Measurements from ENCODE around the gene MIER1. TPM values are rescaled to one million over a fixed set of nuclear protein-coding genes. Genes with fewer than 3 reads are reported as not detected.
"Not testable (repeated sequence)": the region's sequence is repeated elsewhere in the genome, so short reads cannot be mapped to it uniquely, and the experiment has no call there.

MIER1 gene
- total RNA-seq, 1 donor from 2014 or later = 25.2 TPM

DNA sequence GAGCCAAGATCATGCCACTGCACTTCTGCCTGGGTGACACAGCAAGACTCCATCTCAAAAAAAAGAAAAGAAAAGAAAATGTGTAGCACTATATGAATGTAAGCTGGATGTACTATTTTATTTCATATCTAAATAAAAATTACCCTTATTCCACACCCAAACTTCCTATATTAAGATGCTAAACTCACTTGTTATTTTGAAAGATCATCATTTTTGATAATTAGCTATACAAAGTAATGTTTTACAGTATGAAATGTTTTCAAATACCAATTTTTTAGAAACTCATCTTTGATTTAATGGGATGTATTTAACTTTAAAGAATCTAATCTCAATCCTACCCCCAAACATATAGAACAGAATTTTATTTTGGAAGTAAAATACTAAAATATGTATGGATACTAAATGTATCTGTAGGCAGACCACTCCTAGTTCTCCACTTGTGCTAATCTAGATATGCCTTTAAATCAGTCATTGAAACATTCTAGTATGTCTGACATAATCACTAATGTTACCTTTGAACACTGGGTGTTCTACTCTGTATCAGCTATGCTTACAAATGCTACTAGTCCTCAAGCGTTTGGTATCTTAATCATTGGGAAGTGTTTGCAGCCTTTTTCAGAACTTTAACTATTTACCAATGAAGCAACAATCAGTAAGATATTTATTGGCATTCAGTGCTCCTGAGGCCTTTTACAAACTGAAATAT lies 12.9 kb downstream of the MIER1 start:
- no peak for DNase-seq (ENCODE audit: extremely low read depth, low read depth, low spot score)

DNA sequence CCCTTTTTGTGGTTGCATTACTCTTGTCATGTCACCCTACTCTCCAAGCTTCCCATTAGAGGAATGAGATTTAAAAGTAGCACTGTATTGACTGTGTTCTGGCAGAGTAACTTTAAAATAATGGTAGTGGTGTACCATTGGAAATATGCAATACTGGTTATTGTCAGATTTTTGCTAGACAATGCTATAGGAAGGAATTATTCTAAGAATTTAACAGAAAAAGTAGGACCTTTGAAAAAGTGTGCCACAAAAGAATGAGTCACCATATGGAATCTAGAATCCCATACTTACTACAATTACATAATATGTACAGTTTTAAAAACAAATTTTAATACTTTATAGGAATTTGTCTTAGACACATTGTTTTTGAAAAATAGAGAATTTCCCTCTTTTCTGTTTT lies 13.8 kb downstream of the MIER1 start:
- no peak for DNase-seq (ENCODE audit: extremely low read depth, low read depth, low spot score)

DNA sequence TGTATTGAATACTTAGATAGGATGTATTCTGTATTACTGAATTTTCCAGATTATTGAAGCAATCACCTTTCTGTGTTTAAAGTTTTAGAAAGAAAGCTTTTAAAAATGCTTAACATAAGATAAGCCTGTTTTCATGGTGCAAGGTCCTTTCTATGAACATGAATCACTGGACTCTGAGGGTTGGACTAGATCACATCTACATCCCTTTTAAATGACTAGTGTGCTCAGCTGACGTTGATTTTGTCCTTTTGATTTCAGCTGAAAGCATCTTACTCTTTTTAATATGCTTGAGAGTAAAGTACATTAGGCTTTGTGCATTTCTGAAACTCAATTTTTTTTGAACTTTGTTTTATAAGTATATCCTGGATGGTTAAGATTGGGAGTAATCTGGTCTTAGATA lies 16.2 kb downstream of the MIER1 start:
- no peak for DNase-seq (ENCODE audit: extremely low read depth, low read depth, low spot score)

DNA sequence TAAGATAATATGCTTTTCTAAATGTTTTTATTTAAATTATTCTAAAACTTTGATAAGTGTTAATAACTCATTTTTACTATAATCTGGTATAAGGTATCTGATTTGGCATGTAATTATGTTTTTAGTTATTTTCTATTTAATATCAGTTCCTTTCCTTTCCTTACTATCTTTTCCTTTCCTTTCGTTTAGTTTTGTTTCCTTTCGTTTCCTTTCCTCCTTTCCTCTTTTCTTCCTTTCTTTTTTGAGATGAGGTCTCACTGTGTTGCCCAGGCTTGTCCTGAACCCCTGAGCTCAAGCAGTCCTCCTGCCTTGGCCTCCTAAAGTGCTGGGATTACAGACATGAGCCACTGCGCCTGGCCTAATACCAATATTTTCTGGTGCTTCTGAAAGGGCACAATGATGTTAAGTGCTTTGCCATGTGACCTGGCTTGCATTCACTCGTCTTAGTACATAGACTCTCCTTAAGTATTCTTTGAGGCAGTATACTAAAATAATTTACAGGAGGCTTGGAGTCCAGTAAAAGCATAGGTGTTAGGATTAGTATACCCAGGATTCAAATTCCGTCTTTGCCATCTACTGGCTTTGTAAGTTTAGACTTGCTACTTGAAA lies 18.7 kb downstream of the MIER1 start:
- no peak for DNase-seq (ENCODE audit: extremely low read depth, low read depth, low spot score)

DNA sequence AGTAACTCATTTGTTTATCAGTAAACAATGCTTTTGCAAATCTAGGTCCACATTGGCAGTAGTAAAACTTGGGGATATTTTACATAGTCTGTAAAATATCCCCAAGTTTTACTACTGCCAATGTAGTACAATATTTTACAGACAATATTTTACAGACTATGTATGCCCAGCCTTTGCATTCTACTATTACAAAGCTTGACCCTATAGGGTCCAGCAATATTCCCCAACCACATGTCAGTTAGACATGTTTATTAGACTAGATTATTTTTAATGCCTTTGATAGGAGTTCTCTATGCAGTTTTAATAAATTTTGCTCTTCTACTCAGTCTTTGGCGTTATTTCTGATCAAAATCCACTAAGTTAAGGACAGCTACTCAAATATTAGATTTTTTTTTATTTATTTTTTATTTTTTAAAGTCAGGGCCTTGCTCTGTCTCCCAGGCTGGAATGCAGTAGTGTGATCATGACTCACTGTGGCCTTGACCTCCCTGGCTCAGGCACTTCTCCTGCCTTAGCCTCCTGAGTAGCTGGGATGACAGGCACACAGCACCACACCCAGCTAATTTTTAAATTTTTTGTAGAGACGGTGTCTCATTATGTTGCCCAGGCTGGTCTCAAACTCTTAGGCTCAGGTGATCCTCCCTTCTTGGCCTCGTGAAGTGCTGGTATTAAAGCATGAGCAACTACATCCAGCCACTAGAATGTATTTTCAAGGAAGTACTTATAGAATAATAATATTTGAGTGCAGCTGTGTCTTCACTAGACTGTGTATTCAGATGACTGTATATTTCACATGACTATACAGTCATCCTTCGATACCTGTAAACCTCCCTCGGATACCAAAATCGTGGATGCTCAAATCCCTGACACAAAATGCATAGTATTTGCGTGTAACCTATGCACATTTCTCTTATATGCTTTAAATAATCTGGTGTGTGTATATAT lies 19.8 kb downstream of the MIER1 start:
- DNase-seq (ENCODE audit: extremely low read depth, low read depth, low spot score) = no peak

DNA sequence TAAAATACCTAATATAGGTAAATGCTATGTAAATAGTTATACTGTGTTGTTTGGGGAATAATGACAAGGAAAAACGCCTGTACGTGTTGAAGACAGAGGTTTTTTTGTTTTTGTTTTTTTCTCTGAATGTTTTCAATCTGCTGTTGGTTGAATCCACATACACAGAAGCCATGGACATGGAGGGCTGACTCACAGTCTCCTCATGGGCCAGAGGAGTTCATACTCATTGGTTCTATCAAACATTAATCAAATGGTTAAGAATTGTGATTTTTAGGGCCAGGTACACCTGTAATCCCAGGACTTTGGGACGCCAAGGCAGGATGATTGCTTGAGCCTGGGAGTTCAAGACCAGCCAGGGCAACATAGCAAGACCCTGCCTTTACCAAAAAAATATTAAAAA lies 20.5 kb downstream of the MIER1 start:
- DNase-seq (ENCODE audit: extremely low read depth, low read depth, low spot score) = no peak

DNA sequence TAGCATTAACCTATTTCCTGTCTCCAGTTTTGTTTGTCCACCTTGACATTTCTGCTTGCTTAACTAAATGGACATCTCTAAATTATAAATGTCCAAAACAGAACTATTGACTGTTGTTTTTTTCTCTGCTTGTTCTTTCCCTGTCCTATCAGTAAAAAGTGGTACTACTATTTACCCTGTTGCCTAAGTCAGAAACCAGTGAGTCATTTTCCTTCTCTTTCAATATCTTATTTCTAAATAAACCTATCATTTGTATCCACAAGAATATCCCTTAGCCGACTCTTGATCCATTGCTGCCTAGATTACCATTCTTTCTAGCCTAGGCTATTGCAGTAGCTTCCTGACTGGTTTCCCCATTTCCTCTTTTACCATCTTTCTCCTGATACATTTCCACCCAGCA lies 22.5 kb downstream of the MIER1 start:
- DNase-seq (ENCODE audit: extremely low read depth, low read depth, low spot score) = no peak

DNA sequence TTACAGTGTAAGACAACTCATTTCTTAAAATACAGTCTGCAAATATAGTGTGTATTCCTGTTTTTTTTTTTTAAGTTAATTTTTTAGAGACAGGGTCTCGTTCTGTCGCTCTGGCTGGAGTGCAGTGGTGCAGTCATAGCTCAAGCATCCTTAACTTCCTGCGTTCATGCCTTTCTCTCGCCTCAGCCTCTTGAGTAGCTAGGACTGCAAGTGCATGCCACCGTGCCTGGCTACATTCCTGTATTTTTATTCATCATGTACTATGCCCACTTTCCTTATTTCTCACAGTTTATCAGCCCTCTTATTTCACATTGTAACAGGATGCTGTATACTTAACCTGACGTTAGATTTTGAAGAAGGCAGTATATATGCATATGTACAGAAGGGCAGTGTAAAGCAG lies 26.7 kb downstream of the MIER1 start:
- no peak for DNase-seq (ENCODE audit: extremely low read depth, low read depth, low spot score)

DNA sequence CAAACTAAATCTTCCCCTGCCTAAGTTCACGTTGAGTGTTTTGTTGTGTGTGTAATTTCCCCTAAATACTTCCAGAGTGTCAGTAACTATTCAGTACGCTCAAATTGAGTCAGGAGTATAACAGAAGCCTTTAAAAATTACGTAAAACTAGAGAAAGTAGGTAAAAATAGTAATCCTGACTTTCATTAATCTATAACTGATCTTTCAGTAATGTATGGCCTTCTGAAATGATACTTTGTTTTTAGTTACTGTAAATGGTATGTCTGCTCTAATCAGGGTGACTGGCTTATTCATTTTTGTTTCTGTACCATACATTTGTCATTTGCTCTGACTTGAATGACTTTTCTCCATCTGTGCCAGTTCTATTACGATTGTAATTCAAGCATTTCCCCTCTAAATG lies 29.4 kb downstream of the MIER1 start:
- DNase-seq (ENCODE audit: extremely low read depth, low read depth, low spot score) = no peak

DNA sequence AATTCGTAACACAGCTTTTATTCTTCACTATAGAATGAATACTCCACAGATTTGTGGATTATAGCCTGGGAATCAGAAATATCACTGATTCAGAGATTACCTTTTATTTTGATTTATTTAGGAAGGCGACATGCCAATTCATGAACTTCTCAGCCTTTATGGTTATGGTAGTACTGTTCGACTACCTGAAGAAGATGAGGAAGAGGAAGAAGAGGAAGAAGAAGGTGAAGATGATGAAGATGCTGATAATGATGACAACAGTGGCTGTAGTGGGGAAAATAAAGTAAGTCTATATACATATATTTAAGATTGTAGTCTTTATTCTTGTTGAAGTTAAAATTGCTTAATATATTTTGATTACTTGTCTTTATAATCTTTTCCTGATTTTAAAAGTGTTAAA lies 33.1 kb downstream of the MIER1 start:
- DNase-seq (ENCODE audit: extremely low read depth, low read depth, low spot score) = no peak

DNA sequence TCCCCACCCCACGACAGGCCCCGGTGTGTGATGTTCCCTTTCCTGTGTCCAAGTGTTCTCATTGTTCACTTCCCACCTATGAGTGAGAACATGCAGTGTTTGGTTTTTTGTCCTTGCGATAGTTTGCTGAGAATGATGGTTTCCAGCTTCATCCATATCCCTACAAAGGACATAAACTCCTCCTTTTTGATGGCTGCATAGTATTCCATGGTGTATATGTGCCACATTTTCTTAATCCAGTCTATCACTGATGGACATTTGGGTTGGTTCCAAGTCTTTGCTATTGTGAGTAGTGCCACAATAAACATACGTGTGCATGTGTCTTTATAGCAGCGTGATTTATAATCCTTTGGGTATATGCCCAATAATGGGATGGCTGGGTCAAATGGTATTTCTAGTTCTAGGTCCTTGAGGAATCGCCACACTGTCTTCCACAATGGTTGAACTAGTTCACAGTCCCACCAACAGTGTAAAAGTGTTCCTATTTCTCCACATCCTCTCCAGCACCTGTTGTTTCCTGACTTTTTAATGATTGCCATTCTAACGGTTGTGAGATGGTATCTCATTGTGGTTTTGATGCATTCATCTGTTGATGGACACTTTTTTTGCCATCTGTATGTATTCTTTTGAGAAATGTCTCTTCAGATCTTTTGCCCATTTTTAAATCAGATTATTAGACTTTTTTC lies 41.5 kb downstream of the MIER1 start:
- not testable (repeated sequence) for DNase-seq (ENCODE audit: extremely low read depth, low read depth, low spot score)

DNA sequence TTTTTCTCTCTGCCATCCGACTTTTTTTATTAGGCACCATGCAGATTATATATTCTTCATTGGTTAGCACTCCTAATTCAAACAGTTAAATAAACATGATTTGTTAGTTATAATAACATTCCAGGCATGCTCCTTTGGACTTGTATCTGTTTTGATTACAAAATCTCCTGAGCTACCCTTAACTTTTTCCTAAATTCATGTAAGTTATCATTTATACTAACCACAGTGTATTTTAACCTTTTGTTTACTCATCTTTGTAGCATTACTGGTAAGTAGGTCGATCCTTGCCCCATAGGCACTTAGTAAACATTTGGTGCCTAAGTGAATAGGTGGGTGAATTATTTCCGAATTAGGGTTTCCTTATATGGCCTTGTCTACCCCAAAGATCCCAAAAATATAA lies 43.8 kb downstream of the MIER1 start:
- DNase-seq (ENCODE audit: extremely low read depth, low read depth, low spot score) = no peak

DNA sequence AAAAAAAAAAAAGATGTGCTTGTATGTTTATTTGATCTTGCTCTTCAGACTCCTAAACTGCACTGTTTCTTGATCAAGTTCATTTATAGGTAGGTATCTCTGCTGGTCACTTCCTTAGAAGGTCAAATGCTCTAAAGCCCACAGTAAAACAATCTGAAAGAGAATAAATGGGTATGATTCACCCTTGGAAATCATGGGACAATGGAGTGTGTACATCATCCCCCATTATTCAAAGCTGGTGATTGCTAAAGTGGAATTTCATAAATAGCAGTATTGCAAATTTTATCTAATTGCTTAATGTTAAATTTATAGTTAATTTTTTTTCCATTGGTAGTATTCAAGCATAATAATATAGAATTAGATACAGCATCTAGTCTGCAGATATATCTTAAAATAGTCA lies 53.4 kb downstream of the MIER1 start:
- no peak for DNase-seq (ENCODE audit: extremely low read depth, low read depth, low spot score)

DNA sequence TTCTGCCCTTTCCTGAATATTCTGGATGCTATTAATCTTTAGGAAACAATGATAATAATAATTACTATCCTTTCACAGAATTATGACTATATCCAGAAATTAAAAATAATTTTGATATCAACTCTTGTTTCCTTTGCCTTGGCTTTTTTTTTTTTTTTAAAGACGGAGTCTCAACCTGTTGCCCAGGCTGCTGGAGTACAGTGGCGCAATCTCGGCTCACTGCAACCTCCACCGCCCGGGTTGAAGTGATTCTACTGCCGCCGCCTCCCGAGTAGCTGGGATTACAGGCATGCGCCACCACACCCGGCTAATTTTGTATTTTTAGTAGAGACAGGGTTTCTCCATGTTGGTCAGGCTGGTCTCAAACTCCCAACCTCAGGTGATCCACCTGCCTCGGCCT lies 54.8 kb downstream of the MIER1 start:
- DNase-seq (ENCODE audit: extremely low read depth, low read depth, low spot score) = not testable (repeated sequence)

DNA sequence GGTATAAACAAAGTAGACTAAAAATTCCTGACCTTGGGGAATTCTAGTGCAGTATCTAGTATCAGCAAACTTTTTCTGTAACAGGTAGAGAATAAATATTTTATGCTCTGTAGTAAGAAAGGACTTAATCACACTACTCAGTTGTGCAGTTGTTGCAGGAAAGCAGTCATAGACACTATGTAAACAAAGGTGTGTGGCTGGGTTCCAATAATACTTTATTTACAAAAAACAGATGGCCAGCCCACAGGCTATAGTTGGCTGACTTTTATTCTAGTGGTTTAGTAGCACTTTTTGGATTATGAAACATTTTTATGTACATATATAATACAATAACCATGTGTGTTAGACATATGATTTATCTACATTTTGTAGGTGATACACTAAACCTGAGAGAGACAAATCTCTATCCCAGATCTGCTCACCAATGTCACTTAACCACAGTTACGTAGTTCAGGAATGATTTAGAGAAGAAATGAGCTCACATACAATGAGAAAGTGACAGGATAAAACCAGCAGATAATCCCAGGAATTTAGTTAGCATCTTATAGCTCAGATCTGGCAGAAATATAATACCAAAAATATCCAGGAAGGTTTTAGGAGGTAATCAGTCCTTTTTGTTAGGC lies 56.1 kb downstream of the MIER1 start:
- no peak for DNase-seq (ENCODE audit: extremely low read depth, low read depth, low spot score)

DNA sequence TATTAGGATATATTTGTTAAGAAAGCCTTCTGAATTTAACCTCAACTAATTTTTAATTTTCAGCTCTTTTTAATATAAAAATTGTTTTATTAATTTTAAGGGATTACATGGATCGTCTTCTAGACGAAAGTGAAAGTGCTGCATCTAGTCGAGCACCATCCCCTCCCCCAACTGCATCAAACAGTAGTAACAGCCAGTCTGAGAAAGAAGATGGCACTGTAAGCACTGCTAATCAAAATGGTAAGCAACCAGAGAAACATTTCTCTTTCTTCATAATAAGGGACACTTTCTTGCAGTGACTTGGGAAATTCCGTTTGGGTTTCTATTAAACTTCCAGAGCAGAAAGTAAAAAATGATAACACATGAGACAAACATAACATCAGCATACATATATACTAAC lies 56.9 kb downstream of the MIER1 start:
- no peak for DNase-seq (ENCODE audit: extremely low read depth, low read depth, low spot score)

DNA sequence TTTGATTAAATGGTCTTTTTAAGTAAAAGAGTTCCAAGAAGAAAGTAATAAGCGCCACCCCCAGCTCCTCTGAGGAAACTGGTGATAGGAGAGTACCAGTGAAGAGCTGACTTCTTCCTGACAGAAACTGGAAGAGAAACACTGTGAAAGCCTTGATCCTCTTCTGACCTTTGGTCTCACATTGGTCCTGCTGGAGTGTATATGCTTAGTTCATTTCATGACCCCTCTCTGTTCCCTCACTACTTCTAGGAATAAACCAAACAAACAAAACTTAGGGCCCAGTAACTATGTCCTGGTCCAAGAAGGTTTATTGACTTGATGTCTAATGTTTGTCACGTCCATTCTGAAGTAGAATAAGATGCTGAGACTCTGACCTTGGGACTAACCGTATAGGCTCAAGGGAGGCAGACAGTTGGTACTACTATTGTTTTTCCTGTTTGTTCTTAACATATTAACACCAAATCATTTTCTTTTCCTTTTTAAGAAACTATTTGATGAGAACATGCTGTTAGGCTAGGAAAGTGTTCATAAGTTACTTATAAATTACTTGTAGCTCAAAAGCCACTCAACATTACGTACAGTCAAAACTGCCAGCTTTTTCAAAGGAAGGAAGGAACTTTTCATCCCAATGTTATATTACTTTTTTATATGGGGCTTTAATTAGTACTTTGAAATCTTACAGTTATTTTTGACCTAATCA lies 57.9 kb downstream of the MIER1 start:
- no peak for DNase-seq (ENCODE audit: extremely low read depth, low read depth, low spot score)

DNA sequence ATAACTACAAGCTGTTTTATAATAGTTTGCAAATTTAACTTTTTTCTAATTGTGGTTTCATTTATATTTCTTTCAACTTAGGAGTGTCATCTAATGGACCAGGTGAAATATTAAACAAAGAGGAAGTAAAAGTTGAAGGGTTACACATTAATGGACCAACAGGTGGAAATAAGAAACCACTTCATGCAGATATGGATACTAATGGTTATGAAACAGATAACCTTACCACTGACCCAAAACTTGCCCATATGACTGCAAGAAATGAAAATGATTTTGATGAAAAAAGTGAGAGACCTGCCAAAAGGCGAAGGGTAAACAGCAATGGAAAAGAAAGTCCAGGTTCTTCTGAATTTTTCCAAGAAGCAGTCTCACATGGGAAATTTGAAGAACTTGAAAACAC lies 59.7 kb downstream of the MIER1 start:
- DNase-seq (ENCODE audit: extremely low read depth, low read depth, low spot score) = no peak

DNA sequence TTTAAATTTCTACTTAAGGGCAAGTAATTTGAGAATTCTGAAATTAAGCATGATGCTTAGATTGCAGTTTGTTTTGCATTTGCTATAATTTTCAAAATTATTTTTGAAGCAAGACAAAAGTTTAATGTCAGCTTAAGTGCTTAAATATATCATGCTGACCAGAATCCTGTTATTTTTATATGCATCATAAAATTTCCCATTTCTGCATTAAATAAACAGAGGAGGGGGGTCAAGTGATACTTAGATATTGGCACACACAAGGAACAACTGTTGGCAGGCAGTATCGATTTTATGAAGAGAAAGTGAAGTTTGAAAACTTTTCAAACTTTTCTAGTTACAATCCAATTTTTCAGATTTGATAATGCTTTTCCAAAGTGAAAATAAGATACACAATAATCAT lies 61.0 kb downstream of the MIER1 start:
- DNase-seq (ENCODE audit: extremely low read depth, low read depth, low spot score) = no peak

DNA sequence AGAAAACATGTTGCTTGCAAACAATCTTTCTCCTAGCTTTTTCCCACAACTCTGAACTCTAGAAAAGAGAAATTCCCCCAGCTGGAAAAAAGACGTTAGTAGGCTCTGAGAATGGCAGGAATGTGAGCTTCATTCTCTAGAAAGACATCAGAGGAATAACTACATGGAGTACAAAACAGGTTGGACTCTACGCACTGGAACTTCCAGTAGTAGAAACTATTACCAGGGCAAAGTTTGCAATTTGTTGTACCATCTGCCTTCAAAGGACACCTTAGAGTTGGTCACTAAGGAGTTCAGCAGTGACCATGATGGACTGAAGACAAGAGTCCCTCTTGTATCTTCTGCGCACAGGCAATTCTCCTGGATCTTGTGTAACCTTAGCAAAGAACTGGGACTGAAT lies 68.3 kb downstream of the MIER1 start:
- DNase-seq (ENCODE audit: extremely low read depth, low read depth, low spot score) = no peak
